ENCODE data around the gene MARCO. TPM values are rescaled to one million over a fixed set of nuclear protein-coding genes. Genes with fewer than 3 reads are reported as not detected.

The MARCO gene
- polyA plus RNA-seq, 1 of the 3 experiments (the other 2 are of a cell fraction) = not detected

GRCh38 chr2:118939994-118940393 lies 2.0 kb upstream of the MARCO start:
- Histone ChIP-seq H3K4me3 (ENCODE audit: low read depth in 2 of 2, low read length in 1 of 2) (no peak overlapping the region), H3F3A (replicated peaks; ENCODE audit: insufficient read depth) (no peaks in the 10 kb centered on the region), H3K27ac (ENCODE audit: low read depth in 2 of 2, low read length in 1 of 2) (no peak overlapping the region), H3K9ac (no peak overlapping the region), H3K9me3 (no peaks in the 10 kb centered on the region), H3K9me2 (no peaks in the 10 kb centered on the region), H2AFZ (ENCODE audit: low read depth) (no peak overlapping the region), H3K4me2 (no peak overlapping the region), H4K20me1 (ENCODE audit: insufficient read depth) (no peaks in the 10 kb centered on the region), H3K36me3 (replicated peaks in 1 of 2; ENCODE audit: control insufficient read depth in 1 of 2, insufficient read depth in 2 of 2, low read length in 1 of 2) (no peaks in the 10 kb centered on the region), H3K79me2 (ENCODE audit: insufficient read depth) (no peaks in the 10 kb centered on the region), H3K27me3 (ENCODE audit: insufficient read depth) (no peaks in the 10 kb centered on the region; the same call in 1 of the 2 replicates), H3K4me1 (ENCODE audit: control insufficient read depth in 1 of 2, insufficient read depth in 2 of 2, low read depth in 1 of 2, low read length in 1 of 2) (no peaks in the 10 kb centered on the region)
- no peak for DNase-seq
- ChIA-PET CTCF (no interaction called here), POLR2A (no interaction called here)
- TF ChIP-seq NRF1 (IDR thresholded peaks at IDR 0.05; ENCODE audit: low read depth, low read length) (no peak), TAF1 (IDR thresholded peaks at IDR 0.05; ENCODE audit: borderline replicate concordance, low read depth, low read length) (no peak), RCOR1 (IDR thresholded peaks at IDR 0.05; ENCODE audit: low read length) (no peak), NFIC (IDR thresholded peaks at IDR 0.05; ENCODE audit: borderline replicate concordance) (no peak), MEF2A (IDR thresholded peaks at IDR 0.05; ENCODE audit: borderline replicate concordance, low read depth) (no peak)
- TF ChIP-seq, protein P1, sequence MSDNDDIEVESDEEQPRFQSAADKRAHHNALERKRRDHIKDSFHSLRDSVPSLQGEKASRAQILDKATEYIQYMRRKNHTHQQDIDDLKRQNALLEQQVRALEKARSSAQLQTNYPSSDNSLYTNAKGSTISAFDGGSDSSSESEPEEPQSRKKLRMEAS (IDR thresholded peaks at IDR 0.05; ENCODE audit: low read depth) = no peak
- TF ChIP-seq, protein P2, sequence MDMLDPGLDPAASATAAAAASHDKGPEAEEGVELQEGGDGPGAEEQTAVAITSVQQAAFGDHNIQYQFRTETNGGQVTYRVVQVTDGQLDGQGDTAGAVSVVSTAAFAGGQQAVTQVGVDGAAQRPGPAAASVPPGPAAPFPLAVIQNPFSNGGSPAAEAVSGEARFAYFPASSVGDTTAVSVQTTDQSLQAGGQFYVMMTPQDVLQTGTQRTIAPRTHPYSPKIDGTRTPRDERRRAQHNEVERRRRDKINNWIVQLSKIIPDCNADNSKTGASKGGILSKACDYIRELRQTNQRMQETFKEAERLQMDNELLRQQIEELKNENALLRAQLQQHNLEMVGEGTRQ (IDR thresholded peaks at IDR 0.05; ENCODE audit: borderline replicate concordance, low read depth, low read length) = no peak

DNA sequence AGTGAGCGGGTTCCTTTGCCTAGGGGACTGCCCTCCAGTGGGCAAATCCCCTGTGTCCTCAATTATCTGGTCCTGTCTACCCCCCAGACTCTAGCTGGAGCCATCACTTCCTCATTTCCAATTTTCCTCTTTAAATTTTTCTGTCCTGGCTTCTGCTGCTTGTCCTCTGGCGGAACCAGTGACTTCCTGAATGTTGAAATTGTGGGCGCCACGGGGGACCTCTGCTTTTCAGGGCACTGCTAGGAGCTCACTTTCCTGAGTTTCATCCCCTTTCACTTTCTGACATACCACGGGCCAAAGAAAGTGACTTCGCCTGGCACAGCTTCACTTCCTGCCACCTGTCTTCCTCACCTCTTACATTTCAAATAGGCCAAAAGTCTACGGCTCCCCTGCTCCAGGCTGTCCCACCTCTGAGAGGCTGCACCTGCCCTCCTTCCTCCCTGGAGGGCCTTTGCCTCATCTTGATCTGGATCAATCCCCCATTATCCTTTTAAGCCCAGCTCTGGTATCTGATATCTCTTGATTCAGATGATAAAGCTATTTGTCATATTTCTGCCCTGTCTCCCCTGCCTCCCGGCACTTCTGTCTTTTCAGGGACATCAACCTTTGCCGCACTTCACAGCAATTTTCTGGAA lies 1.4 kb upstream of the MARCO start:
- no peaks in the 10 kb centered on the region for H4K20me1 ChIP-seq (ENCODE audit: insufficient read depth)
- no peak overlapping the region for H3K9ac ChIP-seq
- no peaks in the 10 kb centered on the region for H3K36me3 ChIP-seq (replicated peaks in 1 of 2; ENCODE audit: control insufficient read depth in 1 of 2, insufficient read depth in 2 of 2, low read length in 1 of 2)
- H3F3A ChIP-seq (replicated peaks; ENCODE audit: insufficient read depth) = no peaks in the 10 kb centered on the region
- CTCF ChIA-PET = no interaction called here
- H3K79me2 ChIP-seq (ENCODE audit: insufficient read depth) = no peaks in the 10 kb centered on the region
- H3K9me2 ChIP-seq = no peaks in the 10 kb centered on the region
- POLR2A ChIA-PET = no interaction called here
- no peak overlapping the region for H2AFZ ChIP-seq (ENCODE audit: low read depth)
- H3K4me1 ChIP-seq (ENCODE audit: control insufficient read depth in 1 of 2, insufficient read depth in 2 of 2, low read depth in 1 of 2, low read length in 1 of 2) = no peaks in the 10 kb centered on the region
- H3K9me3 ChIP-seq = no peaks in the 10 kb centered on the region
- no peak overlapping the region for H3K4me3 ChIP-seq (ENCODE audit: low read depth in 2 of 2, low read length in 1 of 2)
- DNase-seq = no peak
- TF ChIP-seq NRF1 (IDR thresholded peaks at IDR 0.05; ENCODE audit: low read depth, low read length) (no peak), ELF1 (IDR thresholded peaks at IDR 0.05) (no peak)
- TF ChIP-seq, protein P3, sequence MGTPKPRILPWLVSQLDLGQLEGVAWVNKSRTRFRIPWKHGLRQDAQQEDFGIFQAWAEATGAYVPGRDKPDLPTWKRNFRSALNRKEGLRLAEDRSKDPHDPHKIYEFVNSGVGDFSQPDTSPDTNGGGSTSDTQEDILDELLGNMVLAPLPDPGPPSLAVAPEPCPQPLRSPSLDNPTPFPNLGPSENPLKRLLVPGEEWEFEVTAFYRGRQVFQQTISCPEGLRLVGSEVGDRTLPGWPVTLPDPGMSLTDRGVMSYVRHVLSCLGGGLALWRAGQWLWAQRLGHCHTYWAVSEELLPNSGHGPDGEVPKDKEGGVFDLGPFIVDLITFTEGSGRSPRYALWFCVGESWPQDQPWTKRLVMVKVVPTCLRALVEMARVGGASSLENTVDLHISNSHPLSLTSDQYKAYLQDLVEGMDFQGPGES (IDR thresholded peaks at IDR 0.05; ENCODE audit: low read depth, low read length) = no peak
- no peaks in the 10 kb centered on the region; the same call in 1 of the 2 replicates for H3K27me3 ChIP-seq (ENCODE audit: insufficient read depth)
- WGBS (ENCODE audit: low lambda C conversion rate) = 7% methylated on average over 9 of the region's 9 CpGs
- no peak overlapping the region for H3K27ac ChIP-seq (ENCODE audit: low read depth in 2 of 2, low read length in 1 of 2)
- no peak overlapping the region for H3K4me2 ChIP-seq

- H2AFZ ChIP-seq (ENCODE audit: low read depth) = no peak overlapping the region
- H3K36me3 ChIP-seq (replicated peaks in 1 of 2; ENCODE audit: control insufficient read depth in 1 of 2, insufficient read depth in 2 of 2, low read length in 1 of 2) = no peaks in the 10 kb centered on the region
- H3F3A ChIP-seq (replicated peaks; ENCODE audit: insufficient read depth) = no peaks in the 10 kb centered on the region
- no peaks in the 10 kb centered on the region for H3K9me3 ChIP-seq
- no peak overlapping the region for H3K9ac ChIP-seq
- no peaks in the 10 kb centered on the region for H3K9me2 ChIP-seq
- H3K4me3 ChIP-seq (ENCODE audit: low read depth in 2 of 2, low read length in 1 of 2) = no peak overlapping the region
- H3K4me1 ChIP-seq (ENCODE audit: control insufficient read depth in 1 of 2, insufficient read depth in 2 of 2, low read depth in 1 of 2, low read length in 1 of 2) = no peaks in the 10 kb centered on the region
- H3K27me3 ChIP-seq (ENCODE audit: insufficient read depth) = no peaks in the 10 kb centered on the region; the same call in 1 of the 2 replicates
- CTCF ChIA-PET = no interaction called here
- no peaks in the 10 kb centered on the region for H3K79me2 ChIP-seq (ENCODE audit: insufficient read depth)
- H4K20me1 ChIP-seq (ENCODE audit: insufficient read depth) = no peaks in the 10 kb centered on the region
- DNase-seq = no peak
- H3K4me2 ChIP-seq = no peak overlapping the region
- H3K27ac ChIP-seq (ENCODE audit: low read depth in 2 of 2, low read length in 1 of 2) = no peak overlapping the region
- 0% methylated on average over 2 of the region's 2 CpGs for WGBS (ENCODE audit: low lambda C conversion rate)
- POLR2A ChIA-PET = no interaction called here
- no peak for TF ChIP-seq EP300 (IDR thresholded peaks at IDR 0.05; ENCODE audit: borderline replicate concordance in 1 of 2, low read depth in 1 of 2, low read length in 1 of 2)
- TF ChIP-seq, protein P4, sequence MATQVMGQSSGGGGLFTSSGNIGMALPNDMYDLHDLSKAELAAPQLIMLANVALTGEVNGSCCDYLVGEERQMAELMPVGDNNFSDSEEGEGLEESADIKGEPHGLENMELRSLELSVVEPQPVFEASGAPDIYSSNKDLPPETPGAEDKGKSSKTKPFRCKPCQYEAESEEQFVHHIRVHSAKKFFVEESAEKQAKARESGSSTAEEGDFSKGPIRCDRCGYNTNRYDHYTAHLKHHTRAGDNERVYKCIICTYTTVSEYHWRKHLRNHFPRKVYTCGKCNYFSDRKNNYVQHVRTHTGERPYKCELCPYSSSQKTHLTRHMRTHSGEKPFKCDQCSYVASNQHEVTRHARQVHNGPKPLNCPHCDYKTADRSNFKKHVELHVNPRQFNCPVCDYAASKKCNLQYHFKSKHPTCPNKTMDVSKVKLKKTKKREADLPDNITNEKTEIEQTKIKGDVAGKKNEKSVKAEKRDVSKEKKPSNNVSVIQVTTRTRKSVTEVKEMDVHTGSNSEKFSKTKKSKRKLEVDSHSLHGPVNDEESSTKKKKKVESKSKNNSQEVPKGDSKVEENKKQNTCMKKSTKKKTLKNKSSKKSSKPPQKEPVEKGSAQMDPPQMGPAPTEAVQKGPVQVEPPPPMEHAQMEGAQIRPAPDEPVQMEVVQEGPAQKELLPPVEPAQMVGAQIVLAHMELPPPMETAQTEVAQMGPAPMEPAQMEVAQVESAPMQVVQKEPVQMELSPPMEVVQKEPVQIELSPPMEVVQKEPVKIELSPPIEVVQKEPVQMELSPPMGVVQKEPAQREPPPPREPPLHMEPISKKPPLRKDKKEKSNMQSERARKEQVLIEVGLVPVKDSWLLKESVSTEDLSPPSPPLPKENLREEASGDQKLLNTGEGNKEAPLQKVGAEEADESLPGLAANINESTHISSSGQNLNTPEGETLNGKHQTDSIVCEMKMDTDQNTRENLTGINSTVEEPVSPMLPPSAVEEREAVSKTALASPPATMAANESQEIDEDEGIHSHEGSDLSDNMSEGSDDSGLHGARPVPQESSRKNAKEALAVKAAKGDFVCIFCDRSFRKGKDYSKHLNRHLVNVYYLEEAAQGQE (IDR thresholded peaks at IDR 0.05; ENCODE audit: low read depth, low read length) = no peak
- TF ChIP-seq EZH2phosphoT487 (IDR thresholded peaks at IDR 0.05; ENCODE audit: borderline replicate concordance, low read depth) = no peak
- no peak for TF ChIP-seq FOXJ3 (CRISPR knock-in tag; IDR thresholded peaks at IDR 0.05)
- TF ChIP-seq SMC3 (IDR thresholded peaks at IDR 0.05; ENCODE audit: low read depth, low read length) = no peak
- TF ChIP-seq TEAD4 (IDR thresholded peaks at IDR 0.05; ENCODE audit: borderline replicate concordance, insufficient read depth) = no peak
- no peak for TF ChIP-seq NFIC (IDR thresholded peaks at IDR 0.05; ENCODE audit: borderline replicate concordance)
Observed at GRCh38 chr2:118943286-118943685, 1.3 kb downstream of the MARCO start.

Measured in SK-N-SH (cell line).